CD4-positive, alpha-beta T cell treated with Interleukin-10 for 1 hour (primary cell): Measurements from ENCODE around the gene NT5C1A.
A peak's percentile ranks its signal among the peaks of the same experiment; 100 is the strongest.

Experiments
- DNase-seq: peaks from one replicate; pipeline ENCODE4 v3.0.0-alpha.2; 2020

Gene NT5C1A

DNA sequence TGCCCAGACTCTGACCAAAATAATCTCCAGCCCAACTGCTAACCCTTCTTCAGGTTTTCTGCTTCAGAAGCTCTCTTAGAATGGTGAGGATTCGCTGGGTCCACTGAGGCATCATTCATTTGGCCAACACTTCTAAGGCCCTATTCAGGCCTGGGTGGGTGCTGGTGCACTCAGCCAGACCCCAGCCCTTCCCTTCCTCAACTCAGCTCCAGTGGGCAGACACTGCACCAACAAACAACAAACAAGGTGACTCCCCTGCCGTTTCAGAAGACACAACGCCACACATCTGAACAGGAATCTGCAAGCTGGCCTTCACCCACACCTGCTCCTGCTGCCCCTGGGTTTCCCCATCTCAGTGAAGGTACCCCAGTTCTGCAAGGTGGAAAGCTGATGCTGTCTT is 38.5 kb downstream of the NT5C1A start:
- DNase-seq, result no peak

DNA sequence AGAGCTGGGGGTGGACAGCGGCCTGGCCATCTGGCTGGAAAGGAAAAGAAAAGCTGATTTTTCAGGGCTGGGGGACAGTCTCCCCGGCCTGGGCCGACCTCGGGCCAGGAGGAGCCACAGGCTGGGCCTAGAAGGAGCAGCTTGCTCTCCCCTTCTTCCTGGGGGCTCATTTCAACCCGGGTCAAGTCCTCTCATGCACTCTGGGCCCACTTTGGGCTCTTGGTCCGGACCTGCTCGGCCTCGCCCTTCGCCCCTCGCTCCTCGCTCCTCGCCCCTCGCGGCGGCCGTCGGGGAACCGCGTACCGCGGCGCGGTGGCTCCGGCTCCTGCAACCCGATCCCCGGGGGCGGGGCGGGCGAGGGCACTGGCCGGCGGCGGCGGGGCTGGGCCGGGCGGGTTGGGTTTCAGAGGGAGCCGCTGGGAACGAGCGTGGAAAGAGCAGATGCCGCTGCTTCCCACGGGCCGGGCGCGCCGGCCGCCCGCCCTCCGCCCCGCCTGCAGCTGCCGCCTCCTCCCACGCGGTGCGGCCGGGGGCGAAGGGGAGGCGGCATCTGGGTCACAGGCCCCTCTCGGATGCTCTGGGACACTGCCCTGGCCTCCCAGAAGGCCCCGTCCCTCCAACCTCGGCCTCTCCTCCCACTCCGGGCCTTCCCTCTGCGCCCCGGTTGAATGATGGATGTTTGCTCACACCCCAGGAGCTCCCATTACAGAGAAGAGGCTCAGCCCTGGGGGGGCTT is 39.1 kb downstream of the NT5C1A start:
- DNase-seq, result no peak

DNA sequence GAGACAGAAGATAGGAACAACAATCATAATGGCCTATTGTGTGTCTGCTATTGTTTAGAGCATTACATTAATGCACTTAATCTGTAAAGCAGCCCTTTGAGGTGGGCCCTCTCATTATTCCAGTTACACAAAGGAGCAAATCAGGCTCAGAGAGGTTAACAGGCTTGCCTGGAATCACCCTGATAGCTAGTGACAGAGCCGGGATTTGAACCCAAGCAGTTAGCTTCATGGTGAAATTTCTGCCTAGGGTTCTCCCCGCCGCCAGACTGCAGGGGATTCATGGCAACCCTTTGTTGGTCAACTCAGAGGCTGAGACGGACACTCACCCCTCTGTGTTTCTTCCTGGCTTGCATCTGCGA is 39.6 kb downstream of the NT5C1A start:
- no peak for DNase-seq

DNA sequence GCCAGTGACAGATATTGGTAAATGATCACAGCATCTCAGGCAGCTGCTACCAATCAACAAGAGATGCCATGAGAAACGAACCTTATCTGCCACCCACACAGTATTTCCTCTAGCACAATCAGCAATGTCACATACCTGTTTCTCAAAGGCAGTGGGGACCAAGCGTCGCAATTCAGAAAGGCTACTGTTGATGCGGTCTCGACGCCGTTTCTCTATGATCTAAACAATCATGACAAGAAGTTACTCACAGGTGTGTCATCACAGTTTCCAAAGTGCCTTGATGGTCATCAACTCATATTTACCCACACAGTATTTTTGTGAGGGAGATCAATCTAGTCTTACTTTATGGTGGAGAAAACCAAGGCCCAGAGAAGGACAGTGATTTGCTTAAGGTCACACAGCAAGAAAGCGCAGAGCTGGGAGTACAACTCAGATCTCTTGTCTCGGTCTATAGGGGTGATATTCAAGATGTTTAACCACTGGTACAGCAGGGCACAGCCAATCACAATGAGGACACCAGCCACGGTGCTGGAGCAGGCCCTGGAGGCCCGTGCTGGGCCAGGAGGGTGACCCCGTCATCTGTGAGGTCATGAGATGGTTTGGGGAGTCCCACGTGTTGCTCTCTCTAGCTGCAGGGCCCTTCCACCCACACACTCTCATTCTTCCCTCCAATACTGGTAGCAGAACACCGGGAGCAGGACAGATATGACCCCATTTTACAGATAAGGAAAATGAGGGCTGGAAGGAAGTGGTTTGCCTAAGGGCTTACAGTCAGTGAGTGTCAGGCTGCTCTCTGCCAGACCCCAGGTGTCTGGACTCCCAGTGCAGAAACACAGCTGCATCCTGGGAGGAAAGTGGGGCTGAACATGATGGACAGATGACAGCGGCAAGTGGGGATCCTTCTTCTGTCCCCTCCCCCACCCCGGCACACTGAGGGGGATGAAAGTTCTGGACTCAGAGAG is 40.3 kb downstream of the NT5C1A start:
- DNase-seq, result no peak

DNA sequence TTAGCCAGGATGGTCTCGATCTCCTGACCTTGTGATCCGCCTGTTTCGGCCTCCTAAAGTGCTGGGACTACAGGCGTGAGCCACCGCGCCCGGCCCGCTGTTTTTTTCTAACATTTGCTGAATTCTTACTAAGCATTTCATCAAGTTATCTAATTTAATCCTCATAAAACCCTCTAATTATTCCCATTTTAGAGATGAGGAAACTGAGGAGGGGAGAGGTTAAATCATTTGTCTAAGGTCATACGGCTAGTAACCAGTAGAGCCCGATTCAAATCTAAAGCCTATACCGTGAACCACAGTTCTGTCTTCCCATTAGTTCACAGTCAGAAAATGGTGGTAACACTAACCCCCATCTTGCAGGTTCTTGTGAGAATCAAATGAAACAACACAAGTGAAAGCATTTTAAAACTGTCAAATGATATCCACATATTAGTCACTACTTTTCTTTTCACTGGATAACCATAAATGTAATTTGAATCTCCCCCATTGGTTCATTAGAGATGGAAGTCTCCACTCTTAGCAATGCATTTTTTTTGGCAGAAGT is 43.0 kb downstream of the NT5C1A start:
- no peak for DNase-seq

DNA sequence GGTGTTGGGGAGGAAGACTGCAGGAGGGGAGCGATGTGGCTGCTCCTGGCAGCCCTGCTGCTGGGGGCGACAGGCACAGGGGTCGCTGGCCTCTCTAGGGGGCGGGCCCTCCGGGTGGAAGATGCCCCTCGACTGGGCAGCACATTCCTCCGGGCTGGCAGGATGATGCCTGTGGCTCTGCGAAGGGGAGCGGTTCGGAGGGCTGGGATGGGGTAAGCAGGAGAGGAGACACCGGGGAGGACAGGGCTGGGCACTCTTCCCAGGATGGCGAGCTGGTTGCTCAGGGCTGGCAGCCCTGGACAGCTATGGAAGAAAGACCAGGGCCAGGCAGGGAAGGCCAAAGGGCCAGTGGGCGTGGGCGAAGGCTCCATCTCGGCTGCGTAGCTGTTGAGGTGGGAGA is 45.3 kb downstream of the NT5C1A start:
- DNase-seq, result no peak

DNA sequence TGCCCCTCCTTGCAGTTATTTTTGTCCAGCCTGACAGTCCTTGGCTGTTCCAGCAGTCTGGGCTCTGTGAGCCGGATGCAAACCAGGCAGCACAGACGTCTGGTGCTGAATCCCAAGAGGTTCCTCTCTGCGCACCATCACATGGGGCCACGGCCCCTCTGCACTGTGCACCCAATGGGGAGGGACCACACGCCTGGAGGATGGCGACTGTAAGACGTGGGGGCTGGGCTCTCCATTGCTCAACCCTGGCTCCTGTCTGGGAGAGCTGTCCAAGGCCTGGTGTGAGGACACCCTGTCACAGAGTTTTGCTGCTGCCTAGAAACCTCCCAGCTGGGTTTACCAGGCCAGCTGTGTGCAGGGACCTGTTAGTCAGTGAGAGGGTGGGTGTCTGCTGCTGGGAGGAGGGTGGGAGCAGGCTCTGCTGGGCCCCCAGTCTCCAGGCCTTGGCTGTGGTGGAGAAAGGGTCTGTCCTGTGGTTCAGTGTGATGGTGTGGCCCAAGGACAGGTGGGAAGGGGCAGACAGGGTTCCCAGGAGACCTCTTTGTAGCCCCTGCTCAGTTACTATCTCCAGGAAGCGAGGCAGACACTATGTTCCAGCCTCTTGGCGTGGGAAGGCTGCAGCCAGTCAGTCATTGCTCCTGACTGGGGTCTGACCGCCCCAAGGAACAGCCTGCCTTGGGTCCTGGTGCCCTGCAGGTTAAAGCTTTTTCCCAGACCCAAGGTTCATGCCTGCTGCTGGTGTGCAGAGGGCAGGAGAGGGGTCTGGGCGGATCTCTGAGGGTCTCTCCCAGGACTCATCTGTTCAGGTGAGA is 46.2 kb downstream of the NT5C1A start:
- DNase-seq, result no peak

DNA sequence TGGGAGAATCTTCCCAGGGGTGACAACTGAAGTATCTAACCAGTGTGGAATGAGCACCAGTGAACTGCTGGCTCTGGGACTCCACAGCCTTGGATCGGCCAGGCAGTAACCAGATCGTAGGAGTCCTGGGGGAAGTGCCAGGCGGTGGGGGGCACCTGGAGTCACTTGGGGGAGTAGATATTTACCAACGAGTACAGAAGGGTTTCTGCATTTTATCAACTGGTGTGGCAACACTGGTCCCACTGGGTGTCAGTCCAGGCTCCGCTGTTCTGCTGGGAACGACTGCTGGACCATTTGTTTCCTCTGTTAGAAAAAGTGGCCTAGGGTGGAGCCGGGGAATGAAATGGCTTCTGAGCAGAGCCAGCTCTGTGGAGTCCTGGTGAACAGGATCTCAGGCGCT is 46.9 kb downstream of the NT5C1A start:
- no peak for DNase-seq

DNA sequence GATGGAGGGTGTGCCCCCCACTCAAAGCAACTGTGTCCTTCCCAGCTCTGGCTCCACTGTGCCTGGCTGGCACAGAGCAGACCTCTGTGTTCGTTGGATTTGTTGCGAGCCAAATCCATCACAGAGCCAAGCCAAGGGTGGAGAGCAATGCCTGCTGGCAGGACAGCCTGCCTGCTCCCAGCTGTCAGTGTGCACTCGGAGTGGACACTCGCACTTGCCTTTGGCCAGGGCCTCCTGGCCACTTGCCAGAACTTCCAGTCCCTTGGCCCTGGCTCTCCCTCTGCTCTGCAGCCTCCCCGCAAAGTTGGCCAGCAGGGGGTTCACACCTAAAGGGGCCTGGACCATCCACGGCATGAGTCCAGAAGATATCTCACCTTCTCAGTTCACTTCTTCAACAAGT is 48.9 kb downstream of the NT5C1A start:
- no peak for DNase-seq

DNA sequence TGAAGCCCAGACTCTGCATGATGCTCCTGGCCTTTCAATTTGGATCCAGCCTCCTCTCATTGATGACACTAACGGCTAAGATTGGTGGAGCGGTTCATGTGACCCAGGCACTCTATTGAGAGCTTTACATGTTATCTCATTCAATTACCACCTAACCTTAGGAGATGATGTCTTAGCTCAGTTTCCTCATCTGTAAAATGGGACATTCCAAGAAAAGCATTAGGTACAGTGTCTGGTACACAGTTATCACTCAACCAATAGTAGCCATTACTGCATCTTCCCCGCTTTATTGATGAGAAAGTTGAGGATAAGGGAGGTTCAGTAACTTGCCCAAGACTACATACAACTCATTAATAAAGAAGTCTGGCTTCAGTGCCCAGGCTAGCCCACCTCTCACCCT is 49.5 kb downstream of the NT5C1A start:
- DNase-seq, result no peak

DNA sequence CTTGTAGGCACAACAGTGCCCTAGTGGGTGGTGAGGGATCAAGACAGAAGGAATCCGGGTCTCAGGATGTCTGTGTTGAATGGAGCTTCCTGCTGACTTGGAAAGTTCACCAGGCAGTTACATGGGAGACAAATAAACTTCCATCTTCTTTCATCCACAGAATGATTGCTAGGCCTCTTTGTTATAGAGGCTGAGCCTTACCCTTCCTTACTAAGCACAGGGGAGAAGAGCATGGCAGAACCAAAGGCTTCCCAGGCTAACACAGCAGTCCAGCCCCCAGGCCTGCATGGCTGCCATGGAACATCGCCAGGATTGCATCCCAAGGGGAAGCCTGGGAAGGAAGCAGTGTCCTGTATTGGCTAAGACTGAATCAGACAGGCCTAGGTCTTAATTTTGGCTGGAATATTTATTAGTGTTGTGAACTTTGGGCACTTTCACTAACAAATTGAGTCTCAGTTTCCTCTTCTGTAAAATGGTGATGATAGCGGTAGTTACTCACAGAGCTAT is 51.2 kb downstream of the NT5C1A start:
- DNase-seq, result no peak

DNA sequence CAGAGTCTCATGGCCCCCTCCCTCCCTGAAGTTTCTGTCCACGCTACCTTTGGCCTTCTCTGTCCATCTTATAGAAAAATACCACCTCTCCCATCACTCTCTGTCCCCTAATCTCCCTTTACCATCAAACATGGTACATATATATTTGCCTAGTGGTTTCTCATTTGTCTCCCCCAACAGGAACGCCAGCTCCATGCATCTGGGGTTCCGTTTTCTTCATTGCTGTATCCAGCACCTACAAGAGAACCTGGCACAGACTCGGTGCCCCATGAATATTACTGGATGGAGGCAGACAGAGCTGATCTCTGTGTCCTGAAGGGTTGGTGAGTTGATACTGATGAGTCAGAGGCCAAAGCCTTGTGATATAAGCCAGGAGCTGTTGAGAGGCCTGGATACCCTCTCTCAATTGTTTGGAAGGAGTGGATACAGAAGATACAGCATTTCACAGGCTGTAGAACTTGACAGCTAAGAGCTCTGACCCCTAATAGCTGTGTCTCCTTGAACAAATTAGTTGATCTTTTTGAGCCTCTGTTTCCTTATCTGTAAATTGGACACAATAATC is 54.3 kb downstream of the NT5C1A start:
- DNase-seq, result no peak

DNA sequence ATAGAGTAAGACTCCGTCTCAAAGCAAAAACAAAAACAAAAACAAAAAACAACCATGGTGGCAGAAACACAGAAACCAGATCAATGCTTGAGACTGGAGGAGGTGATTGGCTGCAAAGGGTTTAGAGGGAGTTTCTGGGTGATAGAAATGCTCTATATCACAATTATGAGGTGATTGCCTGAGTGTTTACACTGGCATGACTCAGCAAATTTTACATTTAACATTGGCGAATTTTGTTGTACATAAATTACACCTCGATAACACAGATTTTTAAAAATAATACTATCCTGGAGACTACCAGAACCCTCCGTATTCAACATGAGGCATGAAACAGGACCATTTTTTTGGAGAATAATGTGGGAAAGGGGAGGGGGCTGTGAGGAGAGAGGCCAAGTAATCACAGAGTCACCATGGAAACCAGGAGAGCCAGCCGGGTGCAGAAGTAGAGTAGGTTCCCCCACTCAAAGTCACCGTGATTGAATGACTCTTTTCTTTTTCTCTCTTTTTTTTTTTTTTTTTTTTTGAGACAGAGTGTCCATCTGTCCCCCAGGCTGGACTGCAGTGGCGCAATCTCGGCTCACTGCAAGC is 56.7 kb downstream of the NT5C1A start:
- no peak for DNase-seq

DNA sequence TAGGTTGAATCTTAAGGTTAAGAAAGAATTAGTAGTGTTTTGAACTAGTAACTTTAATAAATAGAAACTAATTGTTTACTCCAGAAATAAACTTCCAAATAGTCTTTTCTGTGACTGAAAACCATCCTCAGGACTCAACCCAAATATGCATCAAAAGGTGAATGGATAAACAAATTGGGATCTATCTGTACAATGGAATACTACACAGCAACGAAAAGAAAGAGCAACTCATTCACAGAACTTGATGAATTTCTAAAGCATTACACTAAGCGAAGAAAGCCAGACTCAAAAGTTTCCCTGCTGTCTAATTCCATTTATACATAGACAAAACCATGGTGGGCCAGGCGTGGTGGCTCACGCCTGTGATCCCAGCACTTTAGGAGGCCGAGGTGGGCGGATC is 57.4 kb downstream of the NT5C1A start:
- no peak for DNase-seq

DNA sequence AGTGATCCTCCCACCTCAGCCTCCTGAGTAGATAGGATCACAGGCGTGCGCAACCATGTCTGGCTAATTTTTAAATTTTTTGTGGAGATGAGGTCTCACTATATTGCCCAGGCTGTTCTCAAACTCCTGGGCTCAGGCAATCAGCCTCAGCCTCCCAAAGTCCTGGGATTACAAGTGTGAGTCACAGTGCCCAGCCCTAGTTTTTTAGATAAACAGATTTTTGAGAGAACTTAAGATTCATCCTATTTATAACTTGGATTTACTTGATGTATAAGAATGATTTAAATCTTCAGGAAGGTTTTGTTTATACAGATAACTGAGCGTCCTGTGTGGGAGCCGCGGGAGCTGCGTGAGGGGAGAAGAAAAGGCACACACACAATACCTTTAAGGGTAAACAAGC is 58.7 kb downstream of the NT5C1A start:
- no peak for DNase-seq

DNA sequence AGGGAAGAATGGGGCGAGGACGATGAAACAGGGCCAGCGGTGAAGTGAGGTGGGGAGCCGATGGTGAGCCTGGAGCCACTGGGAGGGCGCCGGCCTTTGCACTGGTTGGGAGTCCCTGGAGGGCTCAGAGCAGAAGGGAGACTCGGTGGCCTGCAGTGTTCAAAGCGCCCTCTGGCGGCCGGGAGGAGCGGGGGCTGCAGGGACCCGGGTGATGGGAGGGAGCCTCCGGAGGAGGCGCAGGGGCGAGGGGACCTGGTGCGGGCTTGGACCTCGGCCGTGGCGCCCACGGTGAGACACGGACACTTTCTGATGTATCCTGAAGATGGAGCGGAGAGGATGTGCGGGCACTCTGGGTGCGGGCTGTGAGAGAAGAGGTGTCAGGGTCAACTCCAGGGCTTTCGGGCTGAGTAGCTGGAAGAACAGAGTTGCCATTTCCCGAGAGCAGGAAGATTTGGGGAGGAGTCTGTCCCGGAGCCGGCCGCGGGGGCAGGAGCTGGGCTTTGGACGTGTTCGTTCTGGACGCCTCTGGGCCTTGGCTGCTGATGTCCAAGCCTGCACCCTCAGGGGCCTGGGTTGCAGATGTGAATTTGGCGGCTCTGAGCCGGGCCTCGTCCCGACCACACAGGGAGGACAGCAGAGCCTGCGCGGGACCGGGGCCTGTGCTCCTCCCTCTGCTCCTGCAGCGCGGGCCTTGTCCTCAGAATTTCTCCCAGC is 62.1 kb downstream of the NT5C1A start:
- DNase-seq, result peak; percentile 68
